Panc1 (cell line): ENCODE measurements around the gene MAML3. TPM values are rescaled to one million over a fixed set of nuclear protein-coding genes. Genes with fewer than 3 reads are reported as not detected.

Experiments used
- ATAC-seq: fragments of 200-7000 bp; cut with Tn5 transposase; 2 replicates; pipeline ENCODE4 v1.9.1; 2020; ENCODE audit warnings: mild to moderate bottlenecking, moderate library complexity
- BruUV-seq: library from RNA; stranded (reverse); fragments of 400-500 nt; replicated peaks from 2 replicates; lab custom pipeline; 2021; lab: Mats Ljungman, UMichigan
- CTCF ChIA-PET: fragments of 300-600 bp; sonication (Branson Sonifier 250); formaldehyde crosslinking; loops from one replicate; lab custom pipeline; 2022; ENCODE audit warnings: antibody characterized with exemption; lab: Charles Lee
- POLR2A ChIA-PET: fragments of 300-600 bp; sonication (Branson Sonifier 250); formaldehyde crosslinking; loops from one replicate; lab custom pipeline; 2022; ENCODE audit warnings: antibody characterized with exemption; lab: Charles Lee
- DNase-seq: peaks from one replicate; pipeline ENCODE4 v3.0.0-alpha.2; 2010; ENCODE audit warnings: low read depth, low spot score
- H3K27ac ChIP-seq: 2 replicates; pipeline ENCODE4 v1.5.1; 2011; ENCODE audit warnings: mild to moderate bottlenecking, low read length, inconsistent platforms
- H3K27me3 ChIP-seq: fragments of 200-500 bp; sonication (Bioruptor generic); 2 replicates; pipeline ENCODE4 v1.6.0; 2014; ENCODE audit warnings: low read length, inconsistent platforms; ENCODE audit not compliant: control insufficient read depth, insufficient read depth
- H3K36me3 ChIP-seq: fragments of 200-500 bp; sonication (Bioruptor generic); 2 replicates; pipeline ENCODE4 v1.5.1; 2014; ENCODE audit warnings: inconsistent platforms, mild to moderate bottlenecking, low read length, moderate library complexity; ENCODE audit not compliant: control insufficient read depth, insufficient read depth
- H3K4me1 ChIP-seq: 2 replicates; pipeline ENCODE4 v1.5.1; 2011; ENCODE audit warnings: inconsistent platforms, mild to moderate bottlenecking, low read length, moderate library complexity; ENCODE audit not compliant: control insufficient read depth, insufficient read depth
- H3K4me3 ChIP-seq, 2 experiments: 2 replicates each; pipeline ENCODE4 v1.5.1; 2011 to 2012; ENCODE audit warnings: low read depth in 2 of 2, low read length in 2 of 2, mild to moderate bottlenecking in 2 of 2, inconsistent platforms in 1 of 2, moderate library complexity in 1 of 2
- H3K9me3 ChIP-seq: fragments of 200-500 bp; sonication (Bioruptor generic); 2 replicates; pipeline ENCODE4 v1.5.1; 2014; ENCODE audit warnings: low read depth, mild to moderate bottlenecking, inconsistent platforms, low read length, moderate library complexity; ENCODE audit not compliant: control insufficient read depth, insufficient read depth
- POLR2AphosphoS5 ChIP-seq: IDR thresholded peaks from 2 replicates; pipeline ENCODE4 v1.6.1; 2012; ENCODE audit warnings: mild to moderate bottlenecking, low read depth, low read length, moderate library complexity
- SIN3A ChIP-seq: IDR thresholded peaks from 2 replicates; pipeline ENCODE4 v1.6.1; 2012; ENCODE audit warnings: low read depth, mild to moderate bottlenecking, low read length, moderate library complexity, borderline replicate concordance; ENCODE audit not compliant: insufficient read depth
- TCF7L2 ChIP-seq: IDR thresholded peaks from 2 replicates; pipeline ENCODE4 v1.6.1; 2011; ENCODE audit warnings: mild to moderate bottlenecking, low read depth, low read length, inconsistent platforms
- in situ Hi-C: cut with HindIII; loops from 2 replicates; pipeline ENCODE4 v1.10.0; 2016; ENCODE audit warnings: low sequenced_read_pairs, low pct_unique_long_range_greater_than_20kb
- intact Hi-C: fragments of 100-400 bp; cut with micrococcal nuclease; formaldehyde crosslinking; loops from one replicate; pipeline ENCODE4 v1.10.0; 2022; ENCODE audit not compliant: unreplicated experiment
- total RNA-seq: library from RNA; stranded (reverse); gene quantifications from one replicate; pipeline ENCODE4 v1.2.1, GENCODE V29; 2021; ENCODE audit not compliant: unreplicated experiment
- TF ChIP-seq, protein P1 (sequence below): fragments of 450-650 bp; IDR thresholded peaks from 2 replicates; pipeline ENCODE4 v1.5.1; 2017; ENCODE audit warnings: mild to moderate bottlenecking
- TF ChIP-seq, protein P2 (sequence below), 2 experiments: IDR thresholded peaks; 2 replicates each; pipeline ENCODE4 v1.6.1; 2011 to 2012; ENCODE audit warnings: low read depth in 2 of 2, control low read depth in 1 of 2, low read length in 1 of 2, mild to moderate bottlenecking in 1 of 2, moderate library complexity in 1 of 2; ENCODE audit not compliant: insufficient read depth in 1 of 2

MAML3 gene
- total RNA-seq, 1 experiment from 2014 or later = 7.7 TPM

DNA sequence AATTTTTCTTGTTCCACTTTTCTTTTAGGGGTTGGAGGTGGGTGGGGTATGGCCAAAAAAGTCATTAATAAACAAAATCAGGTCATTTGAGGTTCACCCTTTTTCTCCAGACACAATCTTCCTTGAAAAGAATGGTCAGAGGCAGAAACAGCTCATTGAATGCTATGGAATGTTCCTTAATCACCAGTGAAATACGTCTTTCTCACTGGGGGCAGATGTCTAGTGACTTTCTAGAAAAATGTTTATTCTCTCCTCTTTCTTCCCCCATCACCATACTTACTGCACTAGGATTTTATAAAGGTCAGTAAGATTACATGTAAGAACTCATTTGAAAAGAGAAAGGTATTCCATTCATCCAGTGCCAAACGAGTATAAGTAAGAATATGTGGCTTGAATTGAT is 443.9 kb downstream of the MAML3 start:
- ATAC-seq = no peak
- TF ChIP-seq, protein P1, sequence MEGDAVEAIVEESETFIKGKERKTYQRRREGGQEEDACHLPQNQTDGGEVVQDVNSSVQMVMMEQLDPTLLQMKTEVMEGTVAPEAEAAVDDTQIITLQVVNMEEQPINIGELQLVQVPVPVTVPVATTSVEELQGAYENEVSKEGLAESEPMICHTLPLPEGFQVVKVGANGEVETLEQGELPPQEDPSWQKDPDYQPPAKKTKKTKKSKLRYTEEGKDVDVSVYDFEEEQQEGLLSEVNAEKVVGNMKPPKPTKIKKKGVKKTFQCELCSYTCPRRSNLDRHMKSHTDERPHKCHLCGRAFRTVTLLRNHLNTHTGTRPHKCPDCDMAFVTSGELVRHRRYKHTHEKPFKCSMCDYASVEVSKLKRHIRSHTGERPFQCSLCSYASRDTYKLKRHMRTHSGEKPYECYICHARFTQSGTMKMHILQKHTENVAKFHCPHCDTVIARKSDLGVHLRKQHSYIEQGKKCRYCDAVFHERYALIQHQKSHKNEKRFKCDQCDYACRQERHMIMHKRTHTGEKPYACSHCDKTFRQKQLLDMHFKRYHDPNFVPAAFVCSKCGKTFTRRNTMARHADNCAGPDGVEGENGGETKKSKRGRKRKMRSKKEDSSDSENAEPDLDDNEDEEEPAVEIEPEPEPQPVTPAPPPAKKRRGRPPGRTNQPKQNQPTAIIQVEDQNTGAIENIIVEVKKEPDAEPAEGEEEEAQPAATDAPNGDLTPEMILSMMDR = no peak
- TF ChIP-seq, protein P2, sequence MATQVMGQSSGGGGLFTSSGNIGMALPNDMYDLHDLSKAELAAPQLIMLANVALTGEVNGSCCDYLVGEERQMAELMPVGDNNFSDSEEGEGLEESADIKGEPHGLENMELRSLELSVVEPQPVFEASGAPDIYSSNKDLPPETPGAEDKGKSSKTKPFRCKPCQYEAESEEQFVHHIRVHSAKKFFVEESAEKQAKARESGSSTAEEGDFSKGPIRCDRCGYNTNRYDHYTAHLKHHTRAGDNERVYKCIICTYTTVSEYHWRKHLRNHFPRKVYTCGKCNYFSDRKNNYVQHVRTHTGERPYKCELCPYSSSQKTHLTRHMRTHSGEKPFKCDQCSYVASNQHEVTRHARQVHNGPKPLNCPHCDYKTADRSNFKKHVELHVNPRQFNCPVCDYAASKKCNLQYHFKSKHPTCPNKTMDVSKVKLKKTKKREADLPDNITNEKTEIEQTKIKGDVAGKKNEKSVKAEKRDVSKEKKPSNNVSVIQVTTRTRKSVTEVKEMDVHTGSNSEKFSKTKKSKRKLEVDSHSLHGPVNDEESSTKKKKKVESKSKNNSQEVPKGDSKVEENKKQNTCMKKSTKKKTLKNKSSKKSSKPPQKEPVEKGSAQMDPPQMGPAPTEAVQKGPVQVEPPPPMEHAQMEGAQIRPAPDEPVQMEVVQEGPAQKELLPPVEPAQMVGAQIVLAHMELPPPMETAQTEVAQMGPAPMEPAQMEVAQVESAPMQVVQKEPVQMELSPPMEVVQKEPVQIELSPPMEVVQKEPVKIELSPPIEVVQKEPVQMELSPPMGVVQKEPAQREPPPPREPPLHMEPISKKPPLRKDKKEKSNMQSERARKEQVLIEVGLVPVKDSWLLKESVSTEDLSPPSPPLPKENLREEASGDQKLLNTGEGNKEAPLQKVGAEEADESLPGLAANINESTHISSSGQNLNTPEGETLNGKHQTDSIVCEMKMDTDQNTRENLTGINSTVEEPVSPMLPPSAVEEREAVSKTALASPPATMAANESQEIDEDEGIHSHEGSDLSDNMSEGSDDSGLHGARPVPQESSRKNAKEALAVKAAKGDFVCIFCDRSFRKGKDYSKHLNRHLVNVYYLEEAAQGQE (IDR thresholded peaks at IDR 0.05; ENCODE audit: insufficient read depth in 1 of 2, low read depth in 2 of 2, low read length in 1 of 2) = no peak
- TF ChIP-seq TCF7L2 (no peak), SIN3A (no peak), POLR2AphosphoS5 (no peak)
- in situ Hi-C loops (no loop called here), intact Hi-C loops (no loop called here)
- no peak for DNase-seq
- Histone ChIP-seq H3K36me3 (no peaks in the 10 kb centered on the region), H3K4me1 (no peaks in the 10 kb centered on the region), H3K4me3 (no peak overlapping the region), H3K9me3 (no peaks in the 10 kb centered on the region), H3K27ac (no peak overlapping the region), H3K27me3 (no peaks in the 10 kb centered on the region)
- BruUV-seq = no TSS peak
- CTCF ChIA-PET = no interaction called here
- POLR2A ChIA-PET = no interaction called here

DNA sequence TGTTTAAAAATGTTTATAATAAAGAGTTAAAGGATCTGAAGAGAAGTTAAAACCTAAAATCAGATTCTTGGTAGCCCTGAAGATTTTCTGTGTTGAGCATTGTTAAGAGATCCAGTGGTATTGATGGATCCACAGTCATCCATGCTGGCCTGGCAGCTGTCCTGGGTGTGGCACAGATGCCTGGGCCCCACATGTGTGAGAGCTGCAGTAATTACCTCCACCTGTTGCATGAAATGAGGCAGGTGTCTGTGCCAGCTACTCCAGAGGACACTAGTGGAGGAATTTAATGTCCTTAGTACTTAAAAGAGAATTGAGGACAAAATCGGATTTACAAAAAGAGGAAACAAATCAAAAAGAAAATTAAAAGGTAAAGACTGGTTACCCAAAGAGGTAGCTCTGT is 444.3 kb downstream of the MAML3 start:
- DNase-seq (no peak), ATAC-seq (no peak)
- H3K27ac ChIP-seq = no peak overlapping the region

More for the DNA sequence above, 444.3 kb downstream of the MAML3 start:
- POLR2A ChIA-PET = no interaction called here
- no peaks in the 10 kb centered on the region for H3K4me1 ChIP-seq
- in situ Hi-C loops = no loop called here
- no peaks in the 10 kb centered on the region for H3K9me3 ChIP-seq
- CTCF ChIA-PET = no interaction called here
- BruUV-seq = no TSS peak
- no peaks in the 10 kb centered on the region for H3K27me3 ChIP-seq
- intact Hi-C loops = no loop called here
- no peaks in the 10 kb centered on the region for H3K36me3 ChIP-seq
- TF ChIP-seq, protein P2 (IDR thresholded peaks at IDR 0.05; ENCODE audit: insufficient read depth in 1 of 2, low read depth in 2 of 2, low read length in 1 of 2) = no peak
- TF ChIP-seq TCF7L2 = no peak
- TF ChIP-seq SIN3A = no peak
- no peak for TF ChIP-seq POLR2AphosphoS5
- TF ChIP-seq, protein P1 = no peak
- H3K4me3 ChIP-seq = no peak overlapping the region
